ENCODE results near the gene CIDEC. TPM values are rescaled to one million over a fixed set of nuclear protein-coding genes. Genes with fewer than 3 reads are reported as not detected.

CIDEC gene
- total and polyA plus RNA-seq, 2 of the 13 experiments (the other 11 are each of a cell fraction or from before 2014, with no cell fraction given), result 2.5 to 10.4 TPM

DNA sequence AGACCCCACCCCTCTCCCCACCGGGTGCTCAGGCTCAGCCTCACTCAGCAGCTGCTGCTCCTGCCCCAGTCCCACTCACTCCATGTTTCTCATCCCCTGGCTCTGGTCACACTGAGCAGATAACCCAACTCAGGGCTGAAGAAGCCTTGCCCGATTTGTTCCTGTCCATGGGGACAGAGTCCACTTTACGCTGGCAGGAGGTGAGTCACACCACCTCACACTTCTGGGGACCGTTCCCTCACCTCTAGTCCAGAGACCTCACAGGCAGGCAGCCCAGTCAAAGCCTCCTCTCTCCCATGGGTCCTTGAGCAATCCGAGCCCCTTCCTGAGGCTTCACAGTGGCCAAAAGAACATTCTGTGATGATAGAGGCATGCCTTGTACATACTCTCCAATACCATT is 1.4 kb downstream of the CIDEC start (continued):
- no peak for TF ChIP-seq ZNF83 (CRISPR knock-in tag; IDR thresholded peaks at IDR 0.05; ENCODE audit: borderline replicate concordance)
- TF ChIP-seq HDAC6 (IDR thresholded peaks at IDR 0.05; ENCODE audit: low read depth, low read length), result no peak
- peak; percentile 40 for TF ChIP-seq TEAD3 (CRISPR knock-in tag; optimal IDR thresholded peaks at IDR 0.05; ENCODE audit: borderline replicate concordance)
- TF ChIP-seq, protein P1, sequence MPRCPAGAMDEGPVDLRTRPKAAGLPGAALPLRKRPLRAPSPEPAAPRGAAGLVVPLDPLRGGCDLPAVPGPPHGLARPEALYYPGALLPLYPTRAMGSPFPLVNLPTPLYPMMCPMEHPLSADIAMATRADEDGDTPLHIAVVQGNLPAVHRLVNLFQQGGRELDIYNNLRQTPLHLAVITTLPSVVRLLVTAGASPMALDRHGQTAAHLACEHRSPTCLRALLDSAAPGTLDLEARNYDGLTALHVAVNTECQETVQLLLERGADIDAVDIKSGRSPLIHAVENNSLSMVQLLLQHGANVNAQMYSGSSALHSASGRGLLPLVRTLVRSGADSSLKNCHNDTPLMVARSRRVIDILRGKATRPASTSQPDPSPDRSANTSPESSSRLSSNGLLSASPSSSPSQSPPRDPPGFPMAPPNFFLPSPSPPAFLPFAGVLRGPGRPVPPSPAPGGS (CRISPR knock-in tag; IDR thresholded peaks at IDR 0.05), result no peak
- peak; percentile 59; the same call in 1 of the 2 replicates for TF ChIP-seq KDM2A (CRISPR knock-in tag; IDR thresholded peaks at IDR 0.05; ENCODE audit: borderline replicate concordance, low read depth)
- TF ChIP-seq MLLT10 (CRISPR knock-in tag; IDR thresholded peaks at IDR 0.05), result no peak
- TF ChIP-seq, protein P2, sequence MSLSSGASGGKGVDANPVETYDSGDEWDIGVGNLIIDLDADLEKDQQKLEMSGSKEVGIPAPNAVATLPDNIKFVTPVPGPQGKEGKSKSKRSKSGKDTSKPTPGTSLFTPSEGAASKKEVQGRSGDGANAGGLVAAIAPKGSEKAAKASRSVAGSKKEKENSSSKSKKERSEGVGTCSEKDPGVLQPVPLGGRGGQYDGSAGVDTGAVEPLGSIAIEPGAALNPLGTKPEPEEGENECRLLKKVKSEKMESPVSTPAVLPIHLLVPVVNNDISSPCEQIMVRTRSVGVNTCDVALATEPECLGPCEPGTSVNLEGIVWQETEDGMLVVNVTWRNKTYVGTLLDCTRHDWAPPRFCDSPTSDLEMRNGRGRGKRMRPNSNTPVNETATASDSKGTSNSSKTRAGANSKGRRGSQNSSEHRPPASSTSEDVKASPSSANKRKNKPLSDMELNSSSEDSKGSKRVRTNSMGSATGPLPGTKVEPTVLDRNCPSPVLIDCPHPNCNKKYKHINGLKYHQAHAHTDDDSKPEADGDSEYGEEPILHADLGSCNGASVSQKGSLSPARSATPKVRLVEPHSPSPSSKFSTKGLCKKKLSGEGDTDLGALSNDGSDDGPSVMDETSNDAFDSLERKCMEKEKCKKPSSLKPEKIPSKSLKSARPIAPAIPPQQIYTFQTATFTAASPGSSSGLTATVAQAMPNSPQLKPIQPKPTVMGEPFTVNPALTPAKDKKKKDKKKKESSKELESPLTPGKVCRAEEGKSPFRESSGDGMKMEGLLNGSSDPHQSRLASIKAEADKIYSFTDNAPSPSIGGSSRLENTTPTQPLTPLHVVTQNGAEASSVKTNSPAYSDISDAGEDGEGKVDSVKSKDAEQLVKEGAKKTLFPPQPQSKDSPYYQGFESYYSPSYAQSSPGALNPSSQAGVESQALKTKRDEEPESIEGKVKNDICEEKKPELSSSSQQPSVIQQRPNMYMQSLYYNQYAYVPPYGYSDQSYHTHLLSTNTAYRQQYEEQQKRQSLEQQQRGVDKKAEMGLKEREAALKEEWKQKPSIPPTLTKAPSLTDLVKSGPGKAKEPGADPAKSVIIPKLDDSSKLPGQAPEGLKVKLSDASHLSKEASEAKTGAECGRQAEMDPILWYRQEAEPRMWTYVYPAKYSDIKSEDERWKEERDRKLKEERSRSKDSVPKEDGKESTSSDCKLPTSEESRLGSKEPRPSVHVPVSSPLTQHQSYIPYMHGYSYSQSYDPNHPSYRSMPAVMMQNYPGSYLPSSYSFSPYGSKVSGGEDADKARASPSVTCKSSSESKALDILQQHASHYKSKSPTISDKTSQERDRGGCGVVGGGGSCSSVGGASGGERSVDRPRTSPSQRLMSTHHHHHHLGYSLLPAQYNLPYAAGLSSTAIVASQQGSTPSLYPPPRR (CRISPR knock-in tag; IDR thresholded peaks at IDR 0.05; ENCODE audit: borderline replicate concordance), result 0 out of 2 replicates have a peak, but pooled peaks have one; percentile 41
- TF ChIP-seq, protein P3, sequence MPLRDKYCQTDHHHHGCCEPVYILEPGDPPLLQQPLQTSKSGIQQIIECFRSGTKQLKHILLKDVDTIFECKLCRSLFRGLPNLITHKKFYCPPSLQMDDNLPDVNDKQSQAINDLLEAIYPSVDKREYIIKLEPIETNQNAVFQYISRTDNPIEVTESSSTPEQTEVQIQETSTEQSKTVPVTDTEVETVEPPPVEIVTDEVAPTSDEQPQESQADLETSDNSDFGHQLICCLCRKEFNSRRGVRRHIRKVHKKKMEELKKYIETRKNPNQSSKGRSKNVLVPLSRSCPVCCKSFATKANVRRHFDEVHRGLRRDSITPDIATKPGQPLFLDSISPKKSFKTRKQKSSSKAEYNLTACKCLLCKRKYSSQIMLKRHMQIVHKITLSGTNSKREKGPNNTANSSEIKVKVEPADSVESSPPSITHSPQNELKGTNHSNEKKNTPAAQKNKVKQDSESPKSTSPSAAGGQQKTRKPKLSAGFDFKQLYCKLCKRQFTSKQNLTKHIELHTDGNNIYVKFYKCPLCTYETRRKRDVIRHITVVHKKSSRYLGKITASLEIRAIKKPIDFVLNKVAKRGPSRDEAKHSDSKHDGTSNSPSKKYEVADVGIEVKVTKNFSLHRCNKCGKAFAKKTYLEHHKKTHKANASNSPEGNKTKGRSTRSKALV (CRISPR knock-in tag; IDR thresholded peaks at IDR 0.05), result no peak
- no peak for TF ChIP-seq ZIK1 (CRISPR knock-in tag; IDR thresholded peaks at IDR 0.05; ENCODE audit: borderline replicate concordance, low read depth)
- TF ChIP-seq, protein P4, sequence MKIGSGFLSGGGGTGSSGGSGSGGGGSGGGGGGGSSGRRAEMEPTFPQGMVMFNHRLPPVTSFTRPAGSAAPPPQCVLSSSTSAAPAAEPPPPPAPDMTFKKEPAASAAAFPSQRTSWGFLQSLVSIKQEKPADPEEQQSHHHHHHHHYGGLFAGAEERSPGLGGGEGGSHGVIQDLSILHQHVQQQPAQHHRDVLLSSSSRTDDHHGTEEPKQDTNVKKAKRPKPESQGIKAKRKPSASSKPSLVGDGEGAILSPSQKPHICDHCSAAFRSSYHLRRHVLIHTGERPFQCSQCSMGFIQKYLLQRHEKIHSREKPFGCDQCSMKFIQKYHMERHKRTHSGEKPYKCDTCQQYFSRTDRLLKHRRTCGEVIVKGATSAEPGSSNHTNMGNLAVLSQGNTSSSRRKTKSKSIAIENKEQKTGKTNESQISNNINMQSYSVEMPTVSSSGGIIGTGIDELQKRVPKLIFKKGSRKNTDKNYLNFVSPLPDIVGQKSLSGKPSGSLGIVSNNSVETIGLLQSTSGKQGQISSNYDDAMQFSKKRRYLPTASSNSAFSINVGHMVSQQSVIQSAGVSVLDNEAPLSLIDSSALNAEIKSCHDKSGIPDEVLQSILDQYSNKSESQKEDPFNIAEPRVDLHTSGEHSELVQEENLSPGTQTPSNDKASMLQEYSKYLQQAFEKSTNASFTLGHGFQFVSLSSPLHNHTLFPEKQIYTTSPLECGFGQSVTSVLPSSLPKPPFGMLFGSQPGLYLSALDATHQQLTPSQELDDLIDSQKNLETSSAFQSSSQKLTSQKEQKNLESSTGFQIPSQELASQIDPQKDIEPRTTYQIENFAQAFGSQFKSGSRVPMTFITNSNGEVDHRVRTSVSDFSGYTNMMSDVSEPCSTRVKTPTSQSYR (CRISPR knock-in tag; IDR thresholded peaks at IDR 0.05; ENCODE audit: borderline replicate concordance), result no peak
- 0 out of 2 replicates have a peak, but pooled peaks have one; percentile 65 for TF ChIP-seq ZNF431 (CRISPR knock-in tag; IDR thresholded peaks at IDR 0.05; ENCODE audit: borderline replicate concordance, low read depth)
- no peak for TF ChIP-seq MTF1 (CRISPR knock-in tag; IDR thresholded peaks at IDR 0.05)
- TF ChIP-seq, protein P5, sequence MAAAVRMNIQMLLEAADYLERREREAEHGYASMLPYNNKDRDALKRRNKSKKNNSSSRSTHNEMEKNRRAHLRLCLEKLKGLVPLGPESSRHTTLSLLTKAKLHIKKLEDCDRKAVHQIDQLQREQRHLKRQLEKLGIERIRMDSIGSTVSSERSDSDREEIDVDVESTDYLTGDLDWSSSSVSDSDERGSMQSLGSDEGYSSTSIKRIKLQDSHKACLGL (CRISPR knock-in tag; IDR thresholded peaks at IDR 0.05), result no peak
- TF ChIP-seq ZNF350 (CRISPR knock-in tag; IDR thresholded peaks at IDR 0.05; ENCODE audit: borderline replicate concordance, low read depth), result no peak

All from HepG2 (cell line).